Activated naive CD4-positive, alpha-beta T cell treated with anti-CD3 and anti-CD28 coated beads, Interleukin-2, amount 10 ng/mL, durations not matched to agents 7 days and 5 days (primary cell): ENCODE measurements around the gene CSRNP2.
"Not testable (repeated sequence)": the region's sequence is repeated elsewhere in the genome, so short reads cannot be mapped to it uniquely, and the experiment has no call there.

Experiments
- CTCF ChIA-PET: fragments of 350-600 bp; sonication (Branson Sonifier 250); formaldehyde crosslinking; loops from one replicate; lab custom pipeline; 2021; ENCODE audit warnings: antibody characterized with exemption; lab: Charles Lee
- DNase-seq: peaks from one replicate; pipeline ENCODE4 v3.0.0-alpha.2; 2020
- H3K27ac Mint-ChIP-seq: one replicate; pipeline ENCODE4 v1.8.0; 2021; ENCODE audit warnings: mild to moderate bottlenecking, moderate library complexity, mixed read lengths
- H3K27me3 Mint-ChIP-seq: one replicate; pipeline ENCODE4 v1.8.0; 2021; ENCODE audit warnings: mild to moderate bottlenecking, mixed read lengths
- H3K36me3 Mint-ChIP-seq: one replicate; pipeline ENCODE4 v1.8.0; 2021; ENCODE audit warnings: mixed read lengths
- H3K4me1 Mint-ChIP-seq: one replicate; pipeline ENCODE4 v1.8.0; 2021; ENCODE audit warnings: mixed read lengths
- H3K4me3 Mint-ChIP-seq: one replicate; pipeline ENCODE4 v1.8.0; 2021; ENCODE audit warnings: mild to moderate bottlenecking, moderate library complexity, mixed read lengths
- H3K9me3 Mint-ChIP-seq: one replicate; pipeline ENCODE4 v1.8.0; 2021; ENCODE audit warnings: mixed read lengths

The CSRNP2 gene

GRCh38 chr12:51090705-51091229 is 7.4 kb upstream of the CSRNP2 start:
- CTCF ChIA-PET: no interaction called here
- H3K36me3 Mint-ChIP-seq: peaks cover 21% of the 10 kb centered on the region

GRCh38 chr12:51087818-51088217 is 4.4 kb upstream of the CSRNP2 start:
- Mint-ChIP-seq H3K27me3 (no peaks in the 10 kb centered on the region), H3K4me3 (no peak overlapping the region), H3K9me3 (no peaks in the 10 kb centered on the region), H3K36me3 (peaks cover 12% of the 10 kb centered on the region), H3K4me1 (peaks cover 25% of the 10 kb centered on the region), H3K27ac (peak overlapping the region; percentile 76)
- no peak for DNase-seq
- CTCF ChIA-PET: no interaction called here

More at GRCh38 chr12:51090705-51091229, 7.4 kb upstream of the CSRNP2 start:
- H3K9me3 Mint-ChIP-seq: no peaks in the 10 kb centered on the region
- H3K4me3 Mint-ChIP-seq: no peak overlapping the region
- H3K4me1 Mint-ChIP-seq: peaks cover 15% of the 10 kb centered on the region
- no peaks in the 10 kb centered on the region for H3K27me3 Mint-ChIP-seq
- DNase-seq: no peak
- H3K27ac Mint-ChIP-seq: no peak overlapping the region

GRCh38 chr12:51086933-51087332 is 3.5 kb upstream of the CSRNP2 start:
- H3K9me3 Mint-ChIP-seq: no peaks in the 10 kb centered on the region
- H3K4me3 Mint-ChIP-seq: no peak overlapping the region
- H3K27ac Mint-ChIP-seq: no peak overlapping the region
- no peaks in the 10 kb centered on the region for H3K27me3 Mint-ChIP-seq
- H3K4me1 Mint-ChIP-seq: peaks cover 34% of the 10 kb centered on the region
- DNase-seq: no peak
- CTCF ChIA-PET: interaction anchor here (0.6 kb wide), 1 partner anchor 53 kb away, joined by 3 read pairs; no protein-coding TSS in a partner anchor
- peaks cover 16% of the 10 kb centered on the region for H3K36me3 Mint-ChIP-seq

GRCh38 chr12:51085757-51086156 is 2.4 kb upstream of the CSRNP2 start:
- Mint-ChIP-seq H3K27me3 (no peaks in the 10 kb centered on the region), H3K4me3 (no peak overlapping the region), H3K9me3 (no peaks in the 10 kb centered on the region), H3K36me3 (peaks cover 13% of the 10 kb centered on the region), H3K4me1 (peaks cover 37% of the 10 kb centered on the region), H3K27ac (no peak overlapping the region)
- CTCF ChIA-PET: no interaction called here
- DNase-seq: no peak

GRCh38 chr12:51082561-51083125 is 753 bp downstream of the CSRNP2 start:
- Mint-ChIP-seq H3K9me3 (no peaks in the 10 kb centered on the region), H3K27ac (peak overlapping the region; percentile 83), H3K36me3 (peaks cover 22% of the 10 kb centered on the region), H3K4me1 (peaks cover 35% of the 10 kb centered on the region), H3K4me3 (peak overlapping the region; percentile 96), H3K27me3 (no peaks in the 10 kb centered on the region)
- CTCF ChIA-PET: no interaction called here
- peak; percentile 35 for DNase-seq

- CTCF ChIA-PET: no interaction called here
Observed at GRCh38 chr12:51081421-51081820, 2.0 kb downstream of the CSRNP2 start.

GRCh38 chr12:51080136-51080535 is 3.3 kb downstream of the CSRNP2 start:
- H3K36me3 Mint-ChIP-seq: peaks cover 21% of the 10 kb centered on the region
- peaks cover 42% of the 10 kb centered on the region for H3K4me1 Mint-ChIP-seq
- H3K27me3 Mint-ChIP-seq: no peaks in the 10 kb centered on the region
- H3K4me3 Mint-ChIP-seq: no peak overlapping the region
- DNase-seq: no peak
- no peaks in the 10 kb centered on the region for H3K9me3 Mint-ChIP-seq
- CTCF ChIA-PET: no interaction called here
- no peak overlapping the region for H3K27ac Mint-ChIP-seq

More at GRCh38 chr12:51081421-51081820, 2.0 kb downstream of the CSRNP2 start:
- peak overlapping the region; percentile 5 for H3K4me3 Mint-ChIP-seq
- no peaks in the 10 kb centered on the region for H3K27me3 Mint-ChIP-seq
- no peaks in the 10 kb centered on the region for H3K9me3 Mint-ChIP-seq
- no peak overlapping the region for H3K27ac Mint-ChIP-seq
- no peak for DNase-seq
- peaks cover 31% of the 10 kb centered on the region for H3K4me1 Mint-ChIP-seq
- peaks cover 21% of the 10 kb centered on the region for H3K36me3 Mint-ChIP-seq

GRCh38 chr12:51078866-51079265 is 4.5 kb downstream of the CSRNP2 start:
- DNase-seq, H3K4me3 Mint-ChIP-seq, H3K27ac Mint-ChIP-seq, H3K9me3 Mint-ChIP-seq, H3K27me3 Mint-ChIP-seq, CTCF ChIA-PET: not testable (repeated sequence)
- peaks cover 24% of the 10 kb centered on the region for H3K36me3 Mint-ChIP-seq
- peaks cover 38% of the 10 kb centered on the region for H3K4me1 Mint-ChIP-seq

GRCh38 chr12:51078346-51078745 is 5.0 kb downstream of the CSRNP2 start:
- Mint-ChIP-seq H3K4me1 (peaks cover 34% of the 10 kb centered on the region), H3K36me3 (peaks cover 25% of the 10 kb centered on the region)
- H3K9me3 Mint-ChIP-seq, H3K27me3 Mint-ChIP-seq, H3K27ac Mint-ChIP-seq, DNase-seq, H3K4me3 Mint-ChIP-seq, CTCF ChIA-PET: not testable (repeated sequence)

GRCh38 chr12:51077930-51078329 is 5.5 kb downstream of the CSRNP2 start:
- CTCF ChIA-PET: no interaction called here
- DNase-seq: no peak
- H3K36me3 Mint-ChIP-seq: peaks cover 27% of the 10 kb centered on the region
- H3K27me3 Mint-ChIP-seq: no peaks in the 10 kb centered on the region
- no peak overlapping the region for H3K27ac Mint-ChIP-seq
- H3K9me3 Mint-ChIP-seq: no peaks in the 10 kb centered on the region
- H3K4me1 Mint-ChIP-seq: peaks cover 32% of the 10 kb centered on the region
- no peak overlapping the region for H3K4me3 Mint-ChIP-seq

- Mint-ChIP-seq H3K36me3 (peaks cover 31% of the 10 kb centered on the region), H3K9me3 (no peaks in the 10 kb centered on the region), H3K27ac (no peak overlapping the region), H3K27me3 (no peaks in the 10 kb centered on the region), H3K4me3 (no peak overlapping the region), H3K4me1 (peaks cover 21% of the 10 kb centered on the region)
- CTCF ChIA-PET: interaction anchor here (1.1 kb wide), 2 partner anchors 27 to 265 kb away, joined by 3 to 4 read pairs; no protein-coding TSS in a partner anchor
- DNase-seq: peak; percentile 24
Observed at GRCh38 chr12:51076236-51076930, 7.0 kb downstream of the CSRNP2 start.

GRCh38 chr12:51075390-51075789 is 8.0 kb downstream of the CSRNP2 start:
- Mint-ChIP-seq H3K27ac (no peak overlapping the region), H3K4me1 (peaks cover 17% of the 10 kb centered on the region), H3K27me3 (no peaks in the 10 kb centered on the region), H3K4me3 (no peak overlapping the region), H3K9me3 (no peaks in the 10 kb centered on the region), H3K36me3 (peaks cover 26% of the 10 kb centered on the region)
- DNase-seq: no peak
- CTCF ChIA-PET: interaction anchor here (1.1 kb wide), 1 partner anchor 26 kb away, joined by 3 read pairs; no protein-coding TSS in a partner anchor

GRCh38 chr12:51071663-51072062 is 11.7 kb downstream of the CSRNP2 start:
- Mint-ChIP-seq H3K36me3 (peaks cover 17% of the 10 kb centered on the region), H3K27me3 (no peaks in the 10 kb centered on the region), H3K27ac (no peak overlapping the region), H3K4me3 (no peak overlapping the region), H3K9me3 (no peaks in the 10 kb centered on the region), H3K4me1 (peaks cover 13% of the 10 kb centered on the region)
- DNase-seq: no peak
- CTCF ChIA-PET: no interaction called here

GRCh38 chr12:51070004-51070403 is 13.4 kb downstream of the CSRNP2 start:
- no peak overlapping the region for H3K27ac Mint-ChIP-seq
- no peaks in the 10 kb centered on the region for H3K9me3 Mint-ChIP-seq
- H3K4me1 Mint-ChIP-seq: no peaks in the 10 kb centered on the region
- CTCF ChIA-PET: no interaction called here
- H3K36me3 Mint-ChIP-seq: peaks cover 21% of the 10 kb centered on the region
- H3K27me3 Mint-ChIP-seq: no peaks in the 10 kb centered on the region
- DNase-seq: no peak
- no peak overlapping the region for H3K4me3 Mint-ChIP-seq

GRCh38 chr12:51067771-51068170 is 15.6 kb downstream of the CSRNP2 start:
- Mint-ChIP-seq H3K9me3 (no peaks in the 10 kb centered on the region), H3K36me3 (peaks cover 20% of the 10 kb centered on the region), H3K4me1 (no peaks in the 10 kb centered on the region), H3K4me3 (no peak overlapping the region), H3K27me3 (no peaks in the 10 kb centered on the region), H3K27ac (no peak overlapping the region)
- CTCF ChIA-PET: no interaction called here
- no peak for DNase-seq
